Mammary epithelial cell (primary cell): ENCODE data around the gene FAM98C.

Source experiments
- CTCF ChIP-seq, 2 donors: IDR thresholded peaks in 1 of 2; conservative IDR thresholded peaks in 1 of 2; 2 replicates each; pipeline ENCODE4 v1.5.1; 2011 to 2012; ENCODE audit warnings: inconsistent platforms in 2 of 2, low read length in 2 of 2, mild to moderate bottlenecking in 2 of 2, control low read depth in 1 of 2, low read depth in 1 of 2; ENCODE audit not compliant: insufficient read depth in 1 of 2; ENCODE audit errors: extremely low read depth in 1 of 2
- EZH2 ChIP-seq: IDR thresholded peaks from 2 replicates; pipeline ENCODE4 v1.6.1; 2012; ENCODE audit warnings: low read length, inconsistent platforms, borderline replicate concordance

GRCh38 chr19:38457690-38458405 lies 55.0 kb downstream of the FAM98C start:
- no peak for TF ChIP-seq CTCF (conservative IDR thresholded peaks at IDR 0.05 in 1 of 2, IDR thresholded peaks at IDR 0.05 in 1 of 2; ENCODE audit: extremely low read depth in 1 of 2, insufficient read depth in 1 of 2, low read depth in 1 of 2, low read length in 2 of 2)
- no peak for TF ChIP-seq EZH2
